Activated naive CD8-positive, alpha-beta T cell treated with anti-CD3 and anti-CD28 coated beads, Interleukin-2, amount 50 U/mL, for 16 hours (primary cell): ENCODE results near the gene SPATA32.
"Not testable (repeated sequence)": the region's sequence is repeated elsewhere in the genome, so short reads cannot be mapped to it uniquely, and the experiment has no call there.

ENCODE experiments used
- DNase-seq: peaks from one replicate; pipeline ENCODE4 v3.0.0-alpha.2; 2020; ENCODE audit warnings: low read depth, low spot score

SPATA32 gene

GRCh38 chr17:45261577-45262515, at the start of gene SPATA32:
TSS of gene SPATA32 (minus strand) at chr17:45262094. CDS start at chr17:45262016, 78 bp downstream.
- DNase-seq = peak; percentile 56

GRCh38 chr17:45311401-45311759, 49.5 kb upstream of the SPATA32 start:
- DNase-seq = no peak

GRCh38 chr17:45310380-45311324, 48.8 kb upstream of the SPATA32 start:
- no peak for DNase-seq

GRCh38 chr17:45309400-45309799, 47.5 kb upstream of the SPATA32 start:
- no peak for DNase-seq

GRCh38 chr17:45308840-45309239, 46.9 kb upstream of the SPATA32 start:
- no peak for DNase-seq

- DNase-seq = no peak
Measured at GRCh38 chr17:45308016-45308365, 46.1 kb upstream of the SPATA32 start.

GRCh38 chr17:45307290-45308015, 45.6 kb upstream of the SPATA32 start:
- peak; percentile 17 for DNase-seq

GRCh38 chr17:45306623-45307022, 44.7 kb upstream of the SPATA32 start:
- no peak for DNase-seq

- no peak for DNase-seq
Measured at GRCh38 chr17:45306094-45306493, 44.2 kb upstream of the SPATA32 start.

GRCh38 chr17:45305530-45306087, 43.7 kb upstream of the SPATA32 start:
- DNase-seq = no peak

- DNase-seq = no peak
Measured at GRCh38 chr17:45302649-45303173, 40.8 kb upstream of the SPATA32 start.

- DNase-seq = not testable (repeated sequence)
Measured at GRCh38 chr17:45302220-45302619, 40.3 kb upstream of the SPATA32 start.

- DNase-seq = no peak
Measured at GRCh38 chr17:45301674-45302073, 39.8 kb upstream of the SPATA32 start.

- no peak for DNase-seq
Measured at GRCh38 chr17:45300060-45300751, 38.3 kb upstream of the SPATA32 start.

- DNase-seq = no peak
Measured at GRCh38 chr17:45299361-45299760, 37.5 kb upstream of the SPATA32 start.

GRCh38 chr17:45298546-45299285, 36.8 kb upstream of the SPATA32 start:
- no peak for DNase-seq

- no peak for DNase-seq
Measured at GRCh38 chr17:45296833-45297124, 34.9 kb upstream of the SPATA32 start.

- no peak for DNase-seq
Measured at GRCh38 chr17:45296003-45296832, 34.3 kb upstream of the SPATA32 start.

GRCh38 chr17:45294506-45294905, 32.6 kb upstream of the SPATA32 start:
- no peak for DNase-seq
